Mammary epithelial cell (primary cell): ENCODE data around the gene NPHP4.

ENCODE experiments used
- EZH2 ChIP-seq: IDR thresholded peaks from 2 replicates; pipeline ENCODE4 v1.6.1; 2012; ENCODE audit warnings: low read length, inconsistent platforms, borderline replicate concordance
- TF ChIP-seq, protein P1 (sequence below), 2 donors: IDR thresholded peaks in 1 of 2; conservative IDR thresholded peaks in 1 of 2; 2 replicates each; pipeline ENCODE4 v1.5.1; 2011 to 2012; ENCODE audit warnings: inconsistent platforms in 2 of 2, low read length in 2 of 2, mild to moderate bottlenecking in 2 of 2, control low read depth in 1 of 2, low read depth in 1 of 2; ENCODE audit not compliant: insufficient read depth in 1 of 2; ENCODE audit errors: extremely low read depth in 1 of 2

DNA sequence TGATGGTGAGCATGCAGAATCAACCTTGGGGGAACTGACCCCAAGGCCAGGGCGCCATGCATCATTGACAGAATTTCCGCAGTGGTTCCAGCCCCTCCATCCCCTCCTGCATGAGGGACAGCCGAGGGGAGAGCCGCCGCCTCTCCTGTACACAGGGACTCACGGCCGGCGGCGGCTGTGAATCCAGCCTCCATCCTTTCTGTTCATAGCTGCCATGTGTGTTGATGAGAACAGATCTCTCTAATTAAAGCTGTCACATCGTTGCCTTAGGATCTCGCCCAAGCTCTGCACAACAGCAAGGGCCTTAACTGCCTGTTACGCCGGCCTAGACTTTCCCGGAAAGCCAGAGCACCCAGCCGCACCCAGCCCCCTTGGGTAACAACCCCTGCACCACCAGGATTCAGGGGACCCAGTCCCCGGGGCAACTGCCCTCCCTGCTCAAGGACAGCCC, 151.6 kb downstream of the NPHP4 start:
- no peak for TF ChIP-seq EZH2
- TF ChIP-seq, protein P1, sequence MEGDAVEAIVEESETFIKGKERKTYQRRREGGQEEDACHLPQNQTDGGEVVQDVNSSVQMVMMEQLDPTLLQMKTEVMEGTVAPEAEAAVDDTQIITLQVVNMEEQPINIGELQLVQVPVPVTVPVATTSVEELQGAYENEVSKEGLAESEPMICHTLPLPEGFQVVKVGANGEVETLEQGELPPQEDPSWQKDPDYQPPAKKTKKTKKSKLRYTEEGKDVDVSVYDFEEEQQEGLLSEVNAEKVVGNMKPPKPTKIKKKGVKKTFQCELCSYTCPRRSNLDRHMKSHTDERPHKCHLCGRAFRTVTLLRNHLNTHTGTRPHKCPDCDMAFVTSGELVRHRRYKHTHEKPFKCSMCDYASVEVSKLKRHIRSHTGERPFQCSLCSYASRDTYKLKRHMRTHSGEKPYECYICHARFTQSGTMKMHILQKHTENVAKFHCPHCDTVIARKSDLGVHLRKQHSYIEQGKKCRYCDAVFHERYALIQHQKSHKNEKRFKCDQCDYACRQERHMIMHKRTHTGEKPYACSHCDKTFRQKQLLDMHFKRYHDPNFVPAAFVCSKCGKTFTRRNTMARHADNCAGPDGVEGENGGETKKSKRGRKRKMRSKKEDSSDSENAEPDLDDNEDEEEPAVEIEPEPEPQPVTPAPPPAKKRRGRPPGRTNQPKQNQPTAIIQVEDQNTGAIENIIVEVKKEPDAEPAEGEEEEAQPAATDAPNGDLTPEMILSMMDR (conservative IDR thresholded peaks at IDR 0.05 in 1 of 2, IDR thresholded peaks at IDR 0.05 in 1 of 2; ENCODE audit: extremely low read depth in 1 of 2, insufficient read depth in 1 of 2, low read depth in 1 of 2, low read length in 2 of 2), result no peak
